SHP77 (cell line): ENCODE data around the gene DNHD1.

ENCODE experiments used
- DNase-seq, 2 experiments: peaks; one replicate each; lab custom pipeline; 2025; lab: John Stamatoyannopoulos, UW

DNHD1 gene

DNA sequence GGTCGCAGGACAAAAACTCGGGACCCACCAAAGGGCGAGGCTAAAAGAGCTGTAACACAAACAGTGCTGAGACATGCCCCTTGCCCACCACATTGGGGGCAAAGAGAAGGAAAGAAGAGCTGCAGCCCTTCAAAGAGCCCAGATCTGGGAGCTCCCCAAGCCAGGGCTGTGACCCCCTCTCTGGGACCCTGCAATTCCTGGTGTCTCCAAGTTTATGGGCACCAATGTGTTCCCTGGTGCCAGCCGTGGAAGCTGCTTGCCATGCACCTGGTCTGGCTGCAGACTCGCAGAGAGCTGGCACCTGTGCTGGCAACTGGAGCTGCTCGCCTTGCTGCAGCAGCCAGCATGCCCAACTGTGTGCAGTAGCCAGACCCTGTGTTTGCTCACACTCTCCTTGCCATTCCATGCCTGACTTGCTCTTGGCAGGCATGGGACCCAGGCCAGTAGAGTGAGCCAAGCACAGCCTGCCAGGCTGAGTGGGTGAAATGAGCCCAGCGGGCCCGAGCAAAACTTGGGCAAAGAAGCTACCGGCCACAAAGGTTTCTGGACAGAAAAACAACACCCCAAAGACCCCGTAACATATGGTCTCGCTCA is 90.4 kb downstream of the DNHD1 start:
- no peak for DNase-seq

DNA sequence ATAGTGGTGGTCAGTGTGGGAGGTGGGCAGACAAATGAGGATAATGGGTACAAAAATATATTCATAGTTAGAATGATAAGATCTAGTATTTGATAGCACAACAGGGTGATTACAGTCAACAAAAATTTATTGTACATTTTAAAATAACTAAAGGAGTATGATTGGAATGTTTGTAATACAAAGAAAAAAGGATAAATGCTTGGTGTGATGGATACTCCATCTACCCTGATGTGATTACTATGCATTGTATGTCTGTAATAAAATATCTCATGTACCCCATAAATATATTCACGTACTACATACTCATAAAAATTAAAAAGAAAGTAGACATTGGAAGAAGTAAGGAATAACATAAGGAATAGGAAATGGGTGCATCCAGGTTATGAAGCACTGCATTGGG is 90.9 kb downstream of the DNHD1 start:
- DNase-seq = no peak

DNA sequence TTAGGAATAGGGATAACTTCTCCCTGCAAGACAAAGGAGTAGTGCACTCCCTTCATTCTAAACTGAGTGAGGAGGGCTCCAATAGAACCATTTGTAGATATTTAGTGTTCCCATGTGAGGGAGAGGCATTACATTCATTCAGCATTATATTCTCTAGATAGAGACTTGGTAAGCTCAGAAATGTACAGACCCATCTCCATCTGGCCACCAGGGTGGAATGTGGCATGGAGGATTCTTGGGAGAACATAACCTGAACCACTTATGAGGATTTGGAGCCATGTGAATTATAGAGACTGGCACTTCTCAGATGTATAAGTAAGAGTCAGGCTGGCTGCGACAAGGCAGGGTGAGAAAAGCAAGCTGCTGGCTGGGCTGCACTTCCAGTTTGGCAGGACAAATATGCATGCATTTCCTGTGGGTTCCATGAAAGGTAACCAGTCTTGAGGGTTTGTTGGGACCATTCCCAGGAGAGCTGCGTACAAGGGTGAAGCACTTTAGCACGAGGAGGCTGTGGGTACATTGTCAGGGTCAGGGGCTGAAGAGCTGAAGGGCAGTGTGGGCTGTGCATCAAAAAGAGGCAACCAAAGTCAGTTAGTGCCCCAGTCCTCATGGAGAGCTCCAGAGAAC is 97.2 kb downstream of the DNHD1 start:
- no peak for DNase-seq

DNA sequence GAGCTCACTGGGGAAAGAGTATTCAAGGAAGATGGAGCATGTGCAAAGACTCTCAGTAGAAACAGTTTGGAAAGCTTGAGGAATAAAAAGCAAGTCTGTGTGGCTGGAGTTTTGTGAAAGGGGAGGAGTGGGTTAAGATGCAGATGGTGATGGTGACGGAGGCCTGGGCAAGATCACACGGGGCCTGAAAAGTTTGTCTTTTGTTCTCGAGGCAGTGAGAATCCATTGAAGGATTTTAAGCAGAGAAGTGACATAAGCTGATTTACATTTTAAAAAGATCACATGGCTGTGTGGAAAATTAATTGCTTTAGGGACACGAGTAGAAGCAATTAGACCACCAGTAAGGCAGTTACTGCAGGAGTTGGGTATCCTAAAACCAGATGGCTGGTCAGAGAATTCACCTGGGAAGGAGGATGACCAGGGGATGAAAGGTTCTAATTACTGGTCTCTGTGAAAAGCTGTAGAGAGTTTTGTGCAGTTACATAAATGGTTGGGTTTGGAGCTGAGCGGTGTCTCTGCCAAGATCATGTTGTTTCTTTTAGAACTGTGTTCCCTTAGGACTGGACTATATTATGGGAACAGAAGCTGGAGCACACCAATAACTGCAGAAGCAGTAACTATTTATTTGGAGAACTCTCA is 99.3 kb downstream of the DNHD1 start:
- no peak for DNase-seq

DNA sequence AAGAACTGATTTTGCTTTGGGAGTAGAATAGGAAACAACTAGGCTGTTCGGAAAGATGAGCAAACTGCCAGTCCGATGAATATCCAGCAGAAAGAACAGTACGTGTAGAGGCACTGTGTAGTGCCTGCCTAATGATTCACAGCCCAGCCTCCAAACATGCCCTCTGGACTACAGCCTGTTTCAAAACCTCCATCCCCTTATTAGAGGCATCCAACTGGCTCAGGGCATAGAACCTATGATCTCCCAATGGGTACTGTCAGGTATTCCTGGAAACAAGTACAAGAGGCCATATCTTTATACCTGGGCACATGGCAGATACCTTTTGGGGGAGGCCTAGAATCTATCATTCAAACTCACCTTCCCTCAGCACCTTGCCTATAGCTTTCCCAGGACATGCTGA is 101.5 kb downstream of the DNHD1 start:
- no peak for DNase-seq

DNA sequence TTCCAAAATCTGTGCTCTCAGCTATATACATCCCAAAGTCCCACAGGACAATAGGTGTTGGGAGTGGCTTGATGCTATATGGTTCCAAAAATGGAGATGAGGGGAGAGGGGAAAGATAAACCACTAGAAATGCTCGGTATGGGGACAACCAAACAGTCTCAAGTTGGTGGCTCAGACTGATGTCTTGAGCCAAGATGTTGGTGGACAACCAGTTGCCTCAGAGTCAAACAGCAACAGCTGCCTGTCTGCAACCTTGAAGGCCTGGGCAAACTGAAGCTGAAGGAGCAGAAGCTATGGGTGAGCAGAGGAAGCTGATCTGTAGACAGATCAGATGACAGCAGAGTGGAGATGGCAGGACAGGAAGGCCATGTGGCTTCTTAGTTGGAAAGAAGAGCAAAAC is 102.4 kb downstream of the DNHD1 start:
- DNase-seq = no peak

DNA sequence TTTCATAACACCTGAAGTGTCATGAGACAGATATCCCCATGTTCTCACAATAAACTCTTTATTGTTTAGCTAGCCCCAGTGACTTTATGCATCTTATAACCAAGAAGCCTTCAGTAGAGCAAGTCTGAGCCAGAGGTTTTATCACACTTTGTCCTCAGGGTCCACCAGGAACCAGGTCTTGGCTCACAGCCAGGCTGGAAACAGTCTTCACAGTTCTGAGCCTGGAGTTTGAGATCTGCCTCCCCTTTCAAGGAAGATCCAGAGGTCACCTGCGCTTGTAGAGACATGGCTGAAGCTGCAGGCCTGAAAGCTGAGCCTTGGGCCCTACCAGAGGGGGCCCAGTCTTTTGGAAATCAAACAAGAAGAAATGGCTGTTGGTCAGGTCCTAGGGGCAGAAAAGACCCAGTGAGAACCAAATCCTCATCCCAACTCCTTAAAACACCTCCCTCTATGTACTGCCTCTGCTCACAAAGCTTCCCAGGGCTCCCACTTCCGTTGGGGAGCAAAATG is 102.9 kb downstream of the DNHD1 start:
- no peak for DNase-seq

DNA sequence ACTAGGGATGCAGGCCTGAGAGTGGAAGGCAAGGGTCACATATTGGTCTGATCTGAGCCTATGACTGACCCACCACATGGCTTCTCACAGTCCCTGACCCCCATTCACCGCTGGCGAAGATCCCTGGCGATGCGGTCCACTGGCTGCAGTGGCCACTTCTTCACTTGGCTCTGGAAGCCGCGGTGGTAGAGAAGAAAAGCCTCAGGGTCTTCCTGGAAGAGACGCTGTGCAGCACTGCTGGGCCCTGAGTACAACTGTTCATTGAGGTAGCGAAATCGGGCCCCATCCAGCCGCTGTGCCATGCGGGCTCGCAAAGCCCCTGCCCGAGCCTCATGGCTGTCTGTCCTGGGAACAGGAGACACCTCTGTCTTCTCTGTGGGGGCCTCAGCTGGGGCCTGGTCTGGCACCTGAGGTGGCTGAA is 104.0 kb downstream of the DNHD1 start:
- no peak for DNase-seq

DNA sequence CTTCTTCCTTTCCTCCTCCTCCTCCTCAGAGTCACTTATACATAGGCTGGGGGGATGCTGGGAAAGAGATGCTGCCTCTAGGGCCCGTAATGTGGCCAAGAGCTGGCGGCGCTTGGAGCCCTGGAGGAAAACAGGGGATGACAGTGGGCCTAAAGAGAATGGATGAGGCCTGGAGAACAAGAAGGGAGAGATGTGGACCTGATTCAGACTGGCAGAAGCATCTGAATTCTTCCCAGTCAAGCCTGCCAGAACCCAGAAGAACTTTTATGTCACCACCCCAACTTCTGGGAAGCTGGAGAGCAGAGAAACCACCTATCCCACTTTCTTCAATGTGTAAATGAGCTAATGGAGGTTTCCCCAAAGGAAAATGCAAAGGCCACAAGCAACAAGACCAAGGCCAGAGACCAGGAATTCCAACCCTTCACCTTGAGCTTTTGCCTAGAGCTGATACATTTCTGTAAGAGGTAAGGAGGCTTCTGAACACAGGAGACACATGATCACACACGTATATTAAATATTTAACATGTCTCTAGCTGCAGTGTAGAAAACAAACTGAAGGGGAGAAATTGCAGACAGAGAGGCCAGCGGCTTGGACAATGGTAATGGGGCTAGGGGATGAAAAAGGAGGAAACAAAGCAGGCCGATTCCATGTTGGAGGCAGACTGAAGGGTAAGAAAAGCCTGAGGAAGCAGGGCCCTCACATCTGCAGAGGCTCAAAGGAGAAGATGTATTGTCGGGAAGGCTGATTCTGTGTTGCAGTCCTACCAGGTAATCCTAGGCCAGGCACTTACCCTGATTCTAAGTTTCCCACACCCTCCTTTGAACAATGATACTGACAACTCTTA is 105.2 kb downstream of the DNHD1 start:
- no peak for DNase-seq

DNA sequence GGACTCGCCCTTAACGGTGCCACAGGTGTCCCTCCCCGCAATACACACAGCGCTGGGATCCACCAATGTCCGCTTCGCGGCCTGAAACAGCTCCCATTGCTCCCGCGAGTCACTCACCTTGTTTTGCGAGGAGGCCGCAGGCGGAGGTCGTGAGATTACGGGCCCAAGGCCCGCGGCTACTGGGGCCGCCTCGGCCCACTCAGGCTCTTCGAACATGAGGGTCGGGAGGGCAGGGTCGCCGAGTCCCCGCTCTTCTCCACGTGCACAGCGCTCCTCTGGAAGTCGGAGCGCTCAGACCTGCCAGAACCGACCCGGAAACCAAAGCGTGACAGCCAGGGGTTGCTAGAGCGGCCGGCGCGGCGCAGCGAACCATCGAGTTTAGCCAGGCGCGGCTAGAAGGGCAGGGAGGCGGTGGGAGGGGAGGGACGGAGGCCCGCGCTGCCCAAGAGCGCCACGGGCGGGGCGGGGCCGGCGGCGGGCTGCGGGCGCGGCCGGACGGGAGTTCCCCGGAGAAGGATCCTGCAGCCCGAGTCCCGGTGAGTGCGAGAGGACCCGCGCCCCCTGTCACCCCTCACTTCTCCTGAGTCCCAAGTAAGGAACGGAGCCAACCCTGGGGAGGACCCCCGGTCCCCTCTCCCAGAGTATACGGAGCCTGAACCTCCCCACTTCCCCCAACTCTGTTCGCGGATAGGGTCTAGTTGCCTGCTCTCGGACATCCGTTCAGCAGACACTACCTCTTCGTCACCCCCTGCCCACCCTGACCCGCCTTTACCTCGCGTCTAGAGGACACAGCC is 106.4 kb downstream of the DNHD1 start, which contains the start of the genes ILK and RRP8:
Gene ILK (plus strand): TSS at position 488 of the 794 bp plus-strand sequence. CDS start 498 bp downstream, outside the sequence.
Gene RRP8 (minus strand): TSS at position 330 of the 794 bp plus-strand sequence. CDS start 114 bp downstream, at position 216.
- peak; percentile 62 to 65 for DNase-seq

DNA sequence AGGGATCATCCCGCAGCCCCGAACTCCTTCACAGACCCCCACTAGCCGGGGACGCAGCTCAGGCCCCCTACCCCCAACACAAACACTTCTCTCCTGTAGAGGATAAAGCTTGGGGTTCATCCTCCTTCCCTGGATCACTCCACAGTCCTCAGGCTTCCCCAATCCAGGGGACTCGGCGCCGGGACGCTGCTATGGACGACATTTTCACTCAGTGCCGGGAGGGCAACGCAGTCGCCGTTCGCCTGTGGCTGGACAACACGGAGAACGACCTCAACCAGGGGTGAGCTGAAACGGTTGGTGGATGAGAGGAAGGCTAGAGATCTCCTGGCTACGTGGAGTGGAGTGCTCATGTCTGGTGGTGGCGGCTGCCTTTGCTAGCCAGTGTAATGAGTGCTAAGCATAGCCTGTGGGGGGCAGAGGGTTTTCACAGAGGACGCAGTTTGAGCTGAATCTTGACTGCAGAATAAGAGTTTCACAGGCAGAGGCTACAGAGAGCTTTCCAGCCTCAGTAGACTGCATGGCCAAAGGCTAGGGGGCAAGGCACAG is 107.1 kb downstream of the DNHD1 start:
- DNase-seq = no peak

DNA sequence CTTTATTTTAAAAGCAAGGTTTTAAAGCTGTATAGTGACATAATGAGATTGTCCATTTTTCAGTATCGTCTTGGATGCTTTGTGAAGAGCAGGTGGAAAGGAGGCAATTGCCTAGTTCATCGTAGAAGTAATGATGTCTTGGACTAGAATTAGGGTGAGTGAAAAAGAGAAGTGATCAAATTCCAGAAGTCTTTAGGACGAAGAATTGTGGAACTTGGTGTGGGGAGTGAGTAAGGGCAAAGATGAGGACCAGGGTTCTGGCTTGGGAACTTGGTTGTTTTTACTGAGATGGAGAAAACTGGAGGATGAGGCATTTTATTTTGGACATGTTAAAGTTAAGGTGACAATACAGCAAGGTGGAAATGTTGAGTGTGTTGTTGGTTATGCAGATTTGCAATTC is 107.7 kb downstream of the DNHD1 start:
- DNase-seq = no peak

DNA sequence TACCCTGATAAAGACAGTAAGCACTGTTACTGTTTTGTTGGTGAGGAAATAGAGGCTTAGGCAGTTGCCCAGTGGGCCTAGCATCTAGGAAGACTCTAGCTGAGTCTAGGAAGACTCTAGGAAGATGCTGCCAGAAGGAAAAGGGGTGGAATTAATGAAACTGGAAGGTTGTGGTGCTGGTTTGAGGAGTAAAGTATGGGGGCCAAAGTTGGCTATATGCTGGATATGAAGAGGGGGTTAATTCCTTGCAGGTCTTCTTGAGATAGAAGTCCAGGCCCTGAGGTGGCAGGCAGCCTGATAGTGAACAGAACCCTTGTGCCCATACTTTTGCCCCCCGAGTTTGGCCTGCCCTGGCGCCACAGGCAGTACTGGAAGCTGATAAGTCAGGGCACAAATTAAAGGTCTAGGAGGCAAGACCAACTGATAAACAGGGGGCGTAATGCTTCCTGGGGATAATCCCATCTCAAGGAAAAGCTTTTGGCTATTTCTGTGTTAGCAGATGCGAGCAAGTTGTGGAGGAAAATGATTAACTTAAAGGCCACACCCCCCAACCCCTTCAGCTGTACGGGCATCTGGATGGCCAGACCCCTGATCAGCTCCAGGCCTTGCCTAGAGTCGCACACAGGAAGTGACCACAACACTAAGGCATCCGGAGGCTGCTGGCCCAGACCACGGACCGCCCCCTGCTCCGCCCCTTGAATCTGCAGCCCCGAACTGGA is 109.5 kb downstream of the DNHD1 start:
- peak; percentile 26 to 34 for DNase-seq

DNA sequence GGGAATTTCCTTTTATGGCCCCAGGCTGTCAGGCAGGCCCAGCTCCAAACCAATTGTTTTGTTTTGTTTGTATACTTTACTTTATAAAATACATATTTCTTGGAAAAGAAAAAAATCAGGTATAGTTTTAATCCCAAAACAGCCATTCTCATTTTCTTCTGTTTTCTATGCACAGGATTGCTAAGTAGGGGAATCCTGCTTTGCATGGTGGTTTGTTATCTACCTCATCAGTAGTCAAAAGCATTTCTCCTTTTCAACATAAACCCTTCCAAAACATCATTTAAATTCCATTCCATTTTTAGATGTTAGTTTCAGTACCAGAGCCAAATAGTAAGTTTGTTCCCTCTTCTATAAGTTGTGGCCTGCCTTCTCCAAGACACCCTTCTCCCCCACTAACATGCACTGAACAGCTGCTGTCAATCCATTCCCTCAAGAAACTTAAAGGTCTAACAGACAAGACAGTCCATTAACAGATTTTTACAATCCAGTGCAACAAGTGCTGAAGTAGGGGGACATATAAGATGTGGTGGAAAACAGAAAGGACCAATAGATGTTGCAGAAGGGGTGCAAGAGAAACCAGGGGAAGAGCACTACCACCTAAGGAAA is 110.2 kb downstream of the DNHD1 start:
- no peak for DNase-seq

DNA sequence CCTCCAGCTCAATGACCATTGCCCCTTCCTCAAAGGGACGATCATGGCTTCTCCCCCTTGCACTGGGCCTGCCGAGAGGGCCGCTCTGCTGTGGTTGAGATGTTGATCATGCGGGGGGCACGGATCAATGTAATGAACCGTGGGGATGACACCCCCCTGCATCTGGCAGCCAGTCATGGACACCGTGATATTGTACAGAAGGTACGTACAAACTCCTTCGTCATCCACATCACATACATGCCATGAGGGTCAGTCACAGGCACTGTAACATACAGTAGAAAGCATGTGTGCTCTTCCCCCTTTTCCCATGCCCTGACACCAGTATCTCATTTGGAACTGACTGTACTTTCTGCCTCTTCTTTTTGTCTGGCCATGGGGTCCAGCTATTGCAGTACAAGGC is 110.9 kb downstream of the DNHD1 start:
- DNase-seq = no peak

DNA sequence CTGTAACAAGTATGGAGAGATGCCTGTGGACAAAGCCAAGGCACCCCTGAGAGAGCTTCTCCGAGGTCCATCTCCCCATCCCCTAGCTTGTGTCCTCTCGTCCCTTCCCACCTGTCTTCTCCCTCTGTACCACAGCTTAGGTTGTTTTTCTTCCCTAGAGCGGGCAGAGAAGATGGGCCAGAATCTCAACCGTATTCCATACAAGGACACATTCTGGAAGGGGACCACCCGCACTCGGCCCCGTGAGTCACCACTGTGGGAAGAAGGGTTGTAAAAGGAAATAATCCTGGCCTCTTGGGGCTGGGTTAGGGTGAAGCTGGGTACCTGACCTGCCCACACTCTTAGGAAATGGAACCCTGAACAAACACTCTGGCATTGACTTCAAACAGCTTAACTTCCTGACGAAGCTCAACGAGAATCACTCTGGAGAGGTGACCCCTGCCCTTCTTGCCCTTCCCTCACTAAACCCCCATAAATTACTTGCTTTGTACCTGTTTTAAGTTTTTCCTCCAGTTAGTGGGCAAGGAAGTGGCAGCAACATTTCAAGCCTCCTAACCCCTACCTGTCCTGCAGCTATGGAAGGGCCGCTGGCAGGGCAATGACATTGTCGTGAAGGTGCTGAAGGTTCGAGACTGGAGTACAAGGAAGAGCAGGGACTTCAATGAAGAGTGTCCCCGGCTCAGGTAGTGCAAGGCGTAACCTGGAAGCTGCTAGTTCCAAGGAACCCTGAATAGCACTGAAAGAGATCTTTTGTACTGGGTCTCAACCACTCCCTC is 111.8 kb downstream of the DNHD1 start:
- DNase-seq = no peak

DNA sequence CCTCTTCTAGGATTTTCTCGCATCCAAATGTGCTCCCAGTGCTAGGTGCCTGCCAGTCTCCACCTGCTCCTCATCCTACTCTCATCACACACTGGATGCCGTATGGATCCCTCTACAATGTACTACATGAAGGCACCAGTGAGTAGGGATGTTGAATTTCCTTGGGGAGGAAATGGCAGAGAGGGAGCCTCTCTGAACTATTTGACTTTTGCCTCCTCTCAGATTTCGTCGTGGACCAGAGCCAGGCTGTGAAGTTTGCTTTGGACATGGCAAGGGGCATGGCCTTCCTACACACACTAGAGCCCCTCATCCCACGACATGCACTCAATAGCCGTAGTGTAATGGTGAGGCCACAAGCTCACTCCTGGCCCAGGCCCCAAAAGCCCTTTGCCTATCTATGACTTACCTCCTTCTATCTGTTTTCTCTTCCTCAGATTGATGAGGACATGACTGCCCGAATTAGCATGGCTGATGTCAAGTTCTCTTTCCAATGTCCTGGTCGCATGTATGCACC is 112.5 kb downstream of the DNHD1 start:
- no peak for DNase-seq

DNA sequence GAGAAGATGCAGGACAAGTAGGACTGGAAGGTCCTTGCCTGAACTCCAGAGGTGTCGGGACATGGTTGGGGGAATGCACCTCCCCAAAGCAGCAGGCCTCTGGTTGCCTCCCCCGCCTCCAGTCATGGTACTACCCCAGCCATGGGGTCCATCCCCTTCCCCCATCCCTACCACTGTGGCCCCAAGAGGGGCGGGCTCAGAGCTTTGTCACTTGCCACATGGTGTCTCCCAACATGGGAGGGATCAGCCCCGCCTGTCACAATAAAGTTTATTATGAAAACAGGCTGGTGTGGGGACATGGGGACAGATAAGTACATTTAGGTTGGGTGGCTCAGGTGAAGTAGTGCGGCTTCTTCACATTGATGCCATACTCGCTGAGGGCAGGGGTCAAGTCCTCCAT is 113.5 kb downstream of the DNHD1 start:
- DNase-seq = no peak
